ENCODE results near the gene DENND11. TPM values are rescaled to one million over a fixed set of nuclear protein-coding genes. Genes with fewer than 3 reads are reported as not detected.

DENND11 gene
- total RNA-seq, 4 donors from 2014 or later = 8.5 to 29.2 (median 20.8) TPM

DNA sequence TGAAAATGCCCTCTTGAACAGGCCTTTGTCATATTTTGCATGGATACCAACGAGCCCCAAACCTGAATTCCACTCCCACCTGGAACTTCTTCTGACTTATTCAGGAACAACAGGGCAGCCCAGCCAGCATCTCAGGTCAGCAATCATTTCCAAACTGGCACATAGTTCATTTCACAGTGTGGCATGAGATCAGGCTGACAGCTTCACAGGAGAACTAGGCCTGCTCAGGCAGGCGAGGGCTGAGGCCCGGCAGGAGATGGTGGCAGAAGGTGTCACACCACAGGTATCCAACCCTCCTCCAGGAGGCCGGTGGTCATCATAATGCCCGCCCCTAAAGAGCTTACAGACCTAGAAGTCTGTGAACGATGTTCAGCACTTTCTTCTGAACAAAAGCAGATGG lies 42.5 kb downstream of the DENND11 start:
- Histone ChIP-seq H3K36me3 (no peaks in the 10 kb centered on the region), H3K4me3 (no peak overlapping the region), H3K9me3 (no peaks in the 10 kb centered on the region), H3K27me3 (no peaks in the 10 kb centered on the region), H3K27ac (no peak overlapping the region), H3K4me1 (no peaks in the 10 kb centered on the region)
- DNase-seq = no peak
- no peak for TF ChIP-seq POLR2A (IDR thresholded peaks at IDR 0.05)
- TF ChIP-seq, protein P1, sequence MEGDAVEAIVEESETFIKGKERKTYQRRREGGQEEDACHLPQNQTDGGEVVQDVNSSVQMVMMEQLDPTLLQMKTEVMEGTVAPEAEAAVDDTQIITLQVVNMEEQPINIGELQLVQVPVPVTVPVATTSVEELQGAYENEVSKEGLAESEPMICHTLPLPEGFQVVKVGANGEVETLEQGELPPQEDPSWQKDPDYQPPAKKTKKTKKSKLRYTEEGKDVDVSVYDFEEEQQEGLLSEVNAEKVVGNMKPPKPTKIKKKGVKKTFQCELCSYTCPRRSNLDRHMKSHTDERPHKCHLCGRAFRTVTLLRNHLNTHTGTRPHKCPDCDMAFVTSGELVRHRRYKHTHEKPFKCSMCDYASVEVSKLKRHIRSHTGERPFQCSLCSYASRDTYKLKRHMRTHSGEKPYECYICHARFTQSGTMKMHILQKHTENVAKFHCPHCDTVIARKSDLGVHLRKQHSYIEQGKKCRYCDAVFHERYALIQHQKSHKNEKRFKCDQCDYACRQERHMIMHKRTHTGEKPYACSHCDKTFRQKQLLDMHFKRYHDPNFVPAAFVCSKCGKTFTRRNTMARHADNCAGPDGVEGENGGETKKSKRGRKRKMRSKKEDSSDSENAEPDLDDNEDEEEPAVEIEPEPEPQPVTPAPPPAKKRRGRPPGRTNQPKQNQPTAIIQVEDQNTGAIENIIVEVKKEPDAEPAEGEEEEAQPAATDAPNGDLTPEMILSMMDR (IDR thresholded peaks at IDR 0.05) = no peak
- intact Hi-C loops (cut with DNase I; ENCODE audit: low total_unique reads) = no loop called here

- Histone ChIP-seq H3K27me3 (no peaks in the 10 kb centered on the region), H3K9me3 (no peaks in the 10 kb centered on the region), H3K4me1 (no peaks in the 10 kb centered on the region), H3K4me3 (no peak overlapping the region), H3K27ac (no peak overlapping the region), H3K36me3 (no peaks in the 10 kb centered on the region)
- TF ChIP-seq, protein P1 (IDR thresholded peaks at IDR 0.05) = peak; percentile 33 to 50 (median 36)
- TF ChIP-seq POLR2A (IDR thresholded peaks at IDR 0.05) = no peak
- intact Hi-C loops (cut with DNase I; ENCODE audit: low total_unique reads) = no loop called here
- no peak for DNase-seq
Measured at GRCh38 chr7:141654551-141654950, 47.4 kb downstream of the DENND11 start.

DNA sequence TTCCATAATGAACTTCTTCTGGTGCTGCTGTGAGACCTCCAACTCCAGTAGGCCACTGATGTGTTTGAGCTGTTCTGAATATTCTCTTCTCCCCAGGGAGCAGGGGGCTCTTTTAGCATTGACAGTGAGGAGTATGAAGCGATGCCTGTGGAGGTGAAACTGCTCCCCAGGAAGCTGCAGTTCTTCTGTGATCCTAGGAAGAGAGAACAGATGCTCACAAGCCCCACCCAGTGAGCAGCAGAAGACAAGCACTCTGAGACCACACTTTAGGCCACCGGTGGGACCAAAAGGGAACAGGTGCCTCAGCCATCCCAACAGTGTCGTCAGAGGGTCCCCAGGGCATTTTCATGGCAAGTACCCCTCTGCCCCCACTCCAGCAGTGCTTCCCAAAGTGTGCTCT lies 49.3 kb downstream of the DENND11 start:
- no peaks in the 10 kb centered on the region for H3K4me1 ChIP-seq
- TF ChIP-seq, protein P1 (IDR thresholded peaks at IDR 0.05) = no peak
- no peak for TF ChIP-seq POLR2A (IDR thresholded peaks at IDR 0.05)
- no peaks in the 10 kb centered on the region for H3K9me3 ChIP-seq
- no peaks in the 10 kb centered on the region for H3K36me3 ChIP-seq
- no peak for DNase-seq
- no peaks in the 10 kb centered on the region for H3K27me3 ChIP-seq
- H3K27ac ChIP-seq = no peak overlapping the region
- intact Hi-C loops (cut with DNase I; ENCODE audit: low total_unique reads) = no loop called here
- H3K4me3 ChIP-seq = no peak overlapping the region

Small RNAs within 50 kb of the gene (small RNA-seq; reads per million reads assigned to genes)
- gene RNU1-82P = not detected

Other genes with a start within 250 kb of the DENND11 start
- gene AGK, start 150.8 kb downstream of the DENND11 start, total RNA-seq = 10 to 100 TPM; 11.8 to 73.8 (median 38.4) TPM
- under 1 TPM in 1 of 4 donors, not detected in 3; 0.07 TPM for gene WEE2, start 6.2 kb upstream of the DENND11 start, total RNA-seq
- gene SSBP1, start 36.2 kb upstream of the DENND11 start, total RNA-seq = 100 to 1,000 TPM in 1 of 4 donors, 10 to 100 TPM in 3; 56.9 to 110 (median 71.8) TPM
- gene TAS2R3, start 61.9 kb upstream of the DENND11 start, total RNA-seq = 10 to 100 TPM in 2 of 4 donors, 1 to 10 TPM in 1, not detected in 1; 8.3 to 26.6 (median 10.0) TPM
- 1 to 10 TPM in 2 of 4 donors, under 1 TPM in 2; 0.26 to 6.5 (median 3.3) TPM for gene TAS2R4, start 74.5 kb upstream of the DENND11 start, total RNA-seq
- gene TAS2R5, start 88.1 kb upstream of the DENND11 start, total RNA-seq = 10 to 100 TPM in 1 of 4 donors, 1 to 10 TPM in 3; 1.8 to 12.0 (median 5.6) TPM
- gene PRSS37, start 139.3 kb upstream of the DENND11 start, total RNA-seq = not detected
- gene OR9A4, start 214.2 kb upstream of the DENND11 start, total RNA-seq = under 1 TPM in 2 of 4 donors, not detected in 2; 0.21 to 0.49 TPM
- gene CLEC5A, start 244.8 kb upstream of the DENND11 start, total RNA-seq = 1 to 10 TPM in 1 of 4 donors, under 1 TPM in 1, not detected in 2; 0.28 to 3.8 TPM